ENCODE results near the gene P4HA2. TPM values are rescaled to one million over a fixed set of nuclear protein-coding genes. Genes with fewer than 3 reads are reported as not detected.

The P4HA2 gene
- total and polyA plus RNA-seq, 8 donors, result 22.5 to 81.9 (median 34.1) TPM

DNA sequence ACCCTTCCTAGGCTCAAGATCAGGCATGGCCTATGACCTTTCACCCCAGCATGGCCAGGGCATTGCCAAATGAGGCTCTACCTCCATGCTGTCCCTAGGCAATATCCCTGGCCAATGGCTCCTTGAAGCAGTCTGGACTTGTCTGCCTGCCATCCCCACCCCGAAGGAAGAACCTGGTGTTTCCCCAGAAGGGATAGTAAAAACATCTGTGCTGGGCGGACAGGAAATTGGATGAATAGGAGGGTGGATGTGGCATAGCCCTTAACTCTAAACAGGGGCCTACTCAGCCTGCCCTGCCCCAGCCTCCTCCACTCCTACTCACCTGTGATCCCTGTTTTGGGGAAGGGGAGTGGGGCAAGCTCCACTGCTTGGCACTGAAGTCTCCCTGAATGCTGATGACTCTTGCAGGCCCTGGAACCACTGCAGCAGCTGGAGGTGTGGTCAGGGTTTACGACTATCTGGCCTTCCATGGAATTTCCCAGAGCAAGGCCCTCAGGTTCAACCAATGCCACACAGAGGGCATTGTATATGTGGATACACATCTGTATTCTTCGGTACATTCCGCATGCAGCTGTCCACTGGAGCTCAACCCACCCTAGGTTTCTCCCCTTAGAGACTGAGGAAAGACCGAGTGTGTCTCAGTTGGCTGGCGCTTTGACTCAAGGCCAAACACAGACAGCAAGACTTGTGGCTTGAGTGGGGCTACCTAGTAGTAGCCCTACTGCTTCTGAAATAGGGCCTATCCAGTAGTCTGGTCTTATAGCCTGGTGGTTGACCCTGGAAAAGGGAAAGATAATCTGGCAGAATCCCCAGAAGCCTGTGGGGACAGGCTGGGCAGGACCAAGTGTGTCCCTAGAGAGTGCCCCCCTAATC, 6.4 kb upstream of the P4HA2 start:
- no peaks in the 10 kb centered on the region for H3K9me3 ChIP-seq
- peak in 1 of 4 donors; percentile 12 for DNase-seq
- no peaks in the 10 kb centered on the region for H3K36me3 ChIP-seq
- H3K4me3 ChIP-seq, result no peak overlapping the region
- TF ChIP-seq, protein P1, sequence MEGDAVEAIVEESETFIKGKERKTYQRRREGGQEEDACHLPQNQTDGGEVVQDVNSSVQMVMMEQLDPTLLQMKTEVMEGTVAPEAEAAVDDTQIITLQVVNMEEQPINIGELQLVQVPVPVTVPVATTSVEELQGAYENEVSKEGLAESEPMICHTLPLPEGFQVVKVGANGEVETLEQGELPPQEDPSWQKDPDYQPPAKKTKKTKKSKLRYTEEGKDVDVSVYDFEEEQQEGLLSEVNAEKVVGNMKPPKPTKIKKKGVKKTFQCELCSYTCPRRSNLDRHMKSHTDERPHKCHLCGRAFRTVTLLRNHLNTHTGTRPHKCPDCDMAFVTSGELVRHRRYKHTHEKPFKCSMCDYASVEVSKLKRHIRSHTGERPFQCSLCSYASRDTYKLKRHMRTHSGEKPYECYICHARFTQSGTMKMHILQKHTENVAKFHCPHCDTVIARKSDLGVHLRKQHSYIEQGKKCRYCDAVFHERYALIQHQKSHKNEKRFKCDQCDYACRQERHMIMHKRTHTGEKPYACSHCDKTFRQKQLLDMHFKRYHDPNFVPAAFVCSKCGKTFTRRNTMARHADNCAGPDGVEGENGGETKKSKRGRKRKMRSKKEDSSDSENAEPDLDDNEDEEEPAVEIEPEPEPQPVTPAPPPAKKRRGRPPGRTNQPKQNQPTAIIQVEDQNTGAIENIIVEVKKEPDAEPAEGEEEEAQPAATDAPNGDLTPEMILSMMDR (IDR thresholded peaks at IDR 0.05), result no peak
- no peaks in the 10 kb centered on the region for H3K27me3 ChIP-seq
- no peak overlapping the region for H3K27ac ChIP-seq
- no peaks in the 10 kb centered on the region for H3K4me1 ChIP-seq
- no peak for ATAC-seq
- intact Hi-C loops (cut with DNase I), result no loop called here

DNA sequence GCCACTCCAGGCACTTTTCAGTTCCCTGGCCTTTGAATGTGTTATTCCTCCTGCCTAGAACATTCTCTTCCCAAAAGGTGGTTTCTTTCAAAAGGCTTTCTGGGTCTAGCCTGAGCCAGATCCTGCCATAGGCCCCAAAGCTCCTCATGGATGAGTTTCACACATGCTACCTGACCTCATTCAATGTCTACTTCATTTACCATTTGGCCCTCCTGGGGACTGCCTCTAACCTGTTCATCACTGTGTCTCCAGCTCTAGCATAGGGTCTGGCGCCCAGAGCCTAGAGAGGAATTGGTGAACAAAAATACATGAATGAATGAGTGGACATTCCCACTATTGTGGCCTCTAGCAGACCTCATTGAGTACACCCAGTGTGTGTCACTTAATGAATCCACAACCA, 5.4 kb upstream of the P4HA2 start:
- H3K36me3 ChIP-seq, result no peaks in the 10 kb centered on the region
- DNase-seq (no peak), ATAC-seq (no peak)
- H3K27me3 ChIP-seq, result peaks cover 0 to 9% of the 10 kb centered on the region in 2 donors
- H3K4me1 ChIP-seq, result peaks cover 0 to 3% of the 10 kb centered on the region in 2 donors
- no peak overlapping the region for H3K4me3 ChIP-seq
- no peaks in the 10 kb centered on the region for H3K9me3 ChIP-seq
- intact Hi-C loops (cut with DNase I), result no loop called here
- no peak overlapping the region for H3K27ac ChIP-seq
- TF ChIP-seq, protein P1 (IDR thresholded peaks at IDR 0.05), result no peak

- TF ChIP-seq, protein P1 (IDR thresholded peaks at IDR 0.05), result no peak
- intact Hi-C loops (cut with DNase I), result no loop called here
- Histone ChIP-seq H3K36me3 (no peaks in the 10 kb centered on the region), H3K4me3 (no peak overlapping the region), H3K9me3 (no peaks in the 10 kb centered on the region), H3K4me1 (peaks cover 0 to 6% of the 10 kb centered on the region in 2 donors), H3K27ac (no peak overlapping the region), H3K27me3 (peaks cover 0 to 15% of the 10 kb centered on the region in 2 donors)
- no peak for ATAC-seq
- peak in 1 of 4 donors; percentile 10 for DNase-seq
Observed at GRCh38 chr5:132232465-132232864, 4.8 kb upstream of the P4HA2 start.

DNA sequence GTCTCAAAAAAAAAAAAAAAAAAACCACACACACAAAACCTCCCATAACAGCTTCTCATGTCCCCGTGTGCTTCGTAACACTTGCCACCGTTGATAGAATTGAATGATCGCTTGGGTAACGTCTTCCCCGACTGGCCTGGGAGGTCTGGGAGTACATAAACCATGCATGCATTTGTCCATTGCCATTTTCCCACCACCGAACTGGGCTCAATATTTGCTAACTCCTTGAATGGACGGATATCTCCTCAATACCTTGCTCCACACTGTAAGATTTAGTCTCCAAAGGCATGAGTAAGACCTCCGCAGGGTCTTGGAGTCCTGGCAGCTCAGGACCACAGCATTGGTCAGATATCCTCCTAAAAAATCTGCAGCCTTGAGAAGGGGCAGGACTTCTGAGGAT, 3.2 kb upstream of the P4HA2 start:
- Histone ChIP-seq H3K27me3 (peaks cover 0 to 29% of the 10 kb centered on the region in 2 donors), H3K36me3 (no peaks in the 10 kb centered on the region), H3K9me3 (no peaks in the 10 kb centered on the region), H3K4me3 (no peak overlapping the region), H3K4me1 (peaks cover 12 to 20% of the 10 kb centered on the region in 2 donors), H3K27ac (no peak overlapping the region)
- TF ChIP-seq, protein P1 (IDR thresholded peaks at IDR 0.05), result no peak
- intact Hi-C loops (cut with DNase I), result no loop called here
- no peak for DNase-seq
- no peak for ATAC-seq

- Histone ChIP-seq H3K27ac (no peak overlapping the region), H3K9me3 (no peaks in the 10 kb centered on the region), H3K4me1 (peaks cover 26 to 33% of the 10 kb centered on the region in 2 donors), H3K36me3 (no peaks in the 10 kb centered on the region), H3K4me3 (no peak overlapping the region), H3K27me3 (peaks cover 0 to 29% of the 10 kb centered on the region in 2 donors)
- intact Hi-C loops (cut with DNase I), result no loop called here
- DNase-seq, result peak in 1 of 4 donors; percentile 15
- no peak for ATAC-seq
- TF ChIP-seq, protein P1 (IDR thresholded peaks at IDR 0.05), result no peak
Observed at GRCh38 chr5:132229236-132229635, 1.6 kb upstream of the P4HA2 start.
